GM12864 (cell line): Measurements from ENCODE around the gene LYRM4.

Experiments used
- DNase-seq: peaks from one replicate; pipeline ENCODE4 v3.0.0-alpha.2; 2011; ENCODE audit warnings: low read depth
- H3K4me3 ChIP-seq: 2 replicates; pipeline ENCODE4 v1.5.1; 2011; ENCODE audit warnings: mild to moderate bottlenecking, low read depth, low read length, control low read depth
- CTCF ChIP-seq: IDR thresholded peaks from 2 replicates; pipeline ENCODE4 v1.5.1; 2011; ENCODE audit warnings: low read depth, mild to moderate bottlenecking, moderate library complexity, low read length, control low read depth, inconsistent platforms; ENCODE audit errors: missing control alignments

LYRM4 gene

GRCh38 chr6:5096482-5096881 is 164.3 kb downstream of the LYRM4 start:
- no peak for TF ChIP-seq CTCF
- DNase-seq = no peak

GRCh38 chr6:5095236-5095635 is 165.5 kb downstream of the LYRM4 start:
- no peak overlapping the region for H3K4me3 ChIP-seq
- DNase-seq = peak; percentile 88
- TF ChIP-seq CTCF = no peak

More at GRCh38 chr6:5096482-5096881, 164.3 kb downstream of the LYRM4 start:
- H3K4me3 ChIP-seq = no peak overlapping the region

GRCh38 chr6:5094327-5094726 is 166.4 kb downstream of the LYRM4 start:
- no peak for TF ChIP-seq CTCF
- no peak overlapping the region for H3K4me3 ChIP-seq
- DNase-seq = no peak

GRCh38 chr6:5093231-5094015 is 167.3 kb downstream of the LYRM4 start:
- no peak for TF ChIP-seq CTCF
- no peak for DNase-seq
- H3K4me3 ChIP-seq = no peak overlapping the region

- TF ChIP-seq CTCF = no peak
- no peak for DNase-seq
- no peak overlapping the region for H3K4me3 ChIP-seq
Observed at GRCh38 chr6:5091210-5092069, 169.3 kb downstream of the LYRM4 start.

GRCh38 chr6:5090603-5091002 is 170.1 kb downstream of the LYRM4 start:
- TF ChIP-seq CTCF = no peak
- DNase-seq = no peak
- no peak overlapping the region for H3K4me3 ChIP-seq
